PC-9 (cell line): ENCODE data around the gene DRGX. TPM values are rescaled to one million over a fixed set of nuclear protein-coding genes. Genes with fewer than 3 reads are reported as not detected.

Source experiments
- BruUV-seq: library from RNA; stranded (reverse); fragments of 400-500 nt; replicated peaks from 2 replicates; lab custom pipeline; 2021; lab: Mats Ljungman, UMichigan
- CTCF ChIA-PET: fragments of 300-600 bp; sonication (Branson Sonifier 250); formaldehyde crosslinking; loops from one replicate; lab custom pipeline; 2022; ENCODE audit warnings: antibody characterized with exemption; lab: Charles Lee
- POLR2A ChIA-PET: fragments of 300-600 bp; sonication (Branson Sonifier 250); formaldehyde crosslinking; loops from one replicate; lab custom pipeline; 2022; ENCODE audit warnings: antibody characterized with exemption; ENCODE audit not compliant: unreplicated experiment; lab: Charles Lee
- DNase-seq, 2 experiments: peaks; one replicate each; pipeline versions ENCODE4 v3.0.0 to v3.0.0-alpha.2; 2015 to 2022; ENCODE audit warnings: mixed read lengths in 1 of 2
- H2AFZ ChIP-seq: fragments of 200-600 bp; sonication (generic); 2 replicates; pipeline ENCODE4 v1.8.1; 2017; ENCODE audit warnings: antibody characterized with exemption
- H3F3A ChIP-seq: fragments of 200-600 bp; sonication (generic); 2 replicates; pipeline ENCODE4 v1.8.1; 2017; ENCODE audit warnings: antibody characterized with exemption, mild to moderate bottlenecking, low read depth; ENCODE audit not compliant: insufficient read depth
- H3K27ac ChIP-seq: fragments of 200-600 bp; sonication (generic); 2 replicates; pipeline ENCODE4 v1.6.1; 2016; ENCODE audit warnings: mixed run types
- H3K27me3 ChIP-seq: fragments of 200-600 bp; sonication (generic); 2 replicates; pipeline ENCODE4 v1.6.1; 2016; ENCODE audit warnings: low read depth, mixed run types; ENCODE audit not compliant: insufficient read depth
- H3K36me3 ChIP-seq: fragments of 200-600 bp; sonication (generic); 2 replicates; pipeline ENCODE4 v1.6.1; 2016; ENCODE audit warnings: low read depth, mixed run types
- H3K4me1 ChIP-seq: fragments of 200-600 bp; sonication (generic); replicated peaks from 2 replicates; pipeline ENCODE4 v1.6.1; 2016; ENCODE audit warnings: mixed run types; ENCODE audit not compliant: insufficient read depth
- H3K4me2 ChIP-seq: fragments of 200-600 bp; sonication (generic); 2 replicates; pipeline ENCODE4 v1.6.1; 2017; ENCODE audit warnings: mixed run types
- H3K4me3 ChIP-seq: fragments of 200-600 bp; sonication (generic); 2 replicates; pipeline ENCODE4 v1.6.1; 2016; ENCODE audit warnings: mixed run types
- H3K79me2 ChIP-seq: fragments of 200-600 bp; sonication (generic); 2 replicates; pipeline ENCODE4 v1.6.1; 2017; ENCODE audit warnings: low read depth, mixed run types
- H3K9me2 ChIP-seq: fragments of 200-600 bp; sonication (generic); 2 replicates; pipeline ENCODE4 v1.8.1; 2017; ENCODE audit warnings: mild to moderate bottlenecking; ENCODE audit not compliant: insufficient read depth
- H3K9me3 ChIP-seq: fragments of 200-600 bp; sonication (generic); 2 replicates; pipeline ENCODE4 v1.8.1; 2016; ENCODE audit warnings: low read depth; ENCODE audit not compliant: insufficient read depth
- H4K20me1 ChIP-seq: fragments of 200-600 bp; sonication (generic); 2 replicates; pipeline ENCODE4 v1.8.1; 2017; ENCODE audit not compliant: insufficient read depth
- EZH2 ChIP-seq: fragments of 200-600 bp; sonication (generic); IDR thresholded peaks from 2 replicates; pipeline ENCODE4 v1.8.0; 2017; ENCODE audit warnings: antibody characterized with exemption, low read depth
- intact Hi-C: fragments of 100-400 bp; cut with micrococcal nuclease; formaldehyde crosslinking; loops from one replicate; pipeline ENCODE4 v1.10.0; 2022; ENCODE audit not compliant: unreplicated experiment
- total RNA-seq: library from RNA; stranded (reverse); gene quantifications from 2 replicates; pipeline ENCODE4 v1.2.3, GENCODE V29; 2021
- TF ChIP-seq, protein P1 (sequence below): fragments of 200-600 bp; sonication (generic); conservative IDR thresholded peaks from 2 replicates; pipeline ENCODE4 v1.6.1; 2017; ENCODE audit warnings: mixed run types, antibody characterized with exemption, mild to moderate bottlenecking, moderate library complexity

Gene DRGX
- total RNA-seq, 1 experiment from 2014 or later, result not detected

DNA sequence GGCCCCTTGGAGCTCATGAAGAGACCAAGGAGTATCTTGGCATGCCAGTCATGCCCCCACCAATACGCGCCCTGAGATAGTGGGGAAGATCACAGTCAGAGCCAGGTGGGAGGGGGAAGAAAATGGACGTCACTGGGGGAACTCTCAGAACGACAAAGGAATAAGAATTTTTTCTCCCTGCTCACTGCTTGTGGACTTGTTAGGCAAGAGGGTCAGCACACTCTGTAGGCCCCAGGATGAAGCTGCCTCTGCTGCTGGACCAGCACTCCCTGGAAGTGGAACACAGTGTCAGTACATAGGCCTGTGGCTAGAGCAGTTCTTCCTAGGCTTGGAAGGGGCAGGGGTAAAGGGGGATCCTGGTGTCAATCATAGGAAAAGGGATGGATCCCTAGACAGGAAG lies 46.5 kb downstream of the DRGX start:
- POLR2A ChIA-PET, result no interaction called here
- TF ChIP-seq, protein P1, sequence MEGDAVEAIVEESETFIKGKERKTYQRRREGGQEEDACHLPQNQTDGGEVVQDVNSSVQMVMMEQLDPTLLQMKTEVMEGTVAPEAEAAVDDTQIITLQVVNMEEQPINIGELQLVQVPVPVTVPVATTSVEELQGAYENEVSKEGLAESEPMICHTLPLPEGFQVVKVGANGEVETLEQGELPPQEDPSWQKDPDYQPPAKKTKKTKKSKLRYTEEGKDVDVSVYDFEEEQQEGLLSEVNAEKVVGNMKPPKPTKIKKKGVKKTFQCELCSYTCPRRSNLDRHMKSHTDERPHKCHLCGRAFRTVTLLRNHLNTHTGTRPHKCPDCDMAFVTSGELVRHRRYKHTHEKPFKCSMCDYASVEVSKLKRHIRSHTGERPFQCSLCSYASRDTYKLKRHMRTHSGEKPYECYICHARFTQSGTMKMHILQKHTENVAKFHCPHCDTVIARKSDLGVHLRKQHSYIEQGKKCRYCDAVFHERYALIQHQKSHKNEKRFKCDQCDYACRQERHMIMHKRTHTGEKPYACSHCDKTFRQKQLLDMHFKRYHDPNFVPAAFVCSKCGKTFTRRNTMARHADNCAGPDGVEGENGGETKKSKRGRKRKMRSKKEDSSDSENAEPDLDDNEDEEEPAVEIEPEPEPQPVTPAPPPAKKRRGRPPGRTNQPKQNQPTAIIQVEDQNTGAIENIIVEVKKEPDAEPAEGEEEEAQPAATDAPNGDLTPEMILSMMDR, result no peak
- TF ChIP-seq EZH2, result no peak
- H3K36me3 ChIP-seq, result no peaks in the 10 kb centered on the region
- H4K20me1 ChIP-seq, result no peaks in the 10 kb centered on the region; the same call in 1 of the 2 replicates
- peaks cover 27% of the 10 kb centered on the region; the same call in 1 of the 2 replicates for H3K27me3 ChIP-seq
- H3K9me2 ChIP-seq, result no peaks in the 10 kb centered on the region
- no peak overlapping the region for H3K4me3 ChIP-seq
- no peaks in the 10 kb centered on the region for H3K9me3 ChIP-seq
- no TSS peak for BruUV-seq
- no peak overlapping the region for H3K4me2 ChIP-seq
- CTCF ChIA-PET, result no interaction called here
- intact Hi-C loops, result no loop called here
- DNase-seq, result no peak
- H3K4me1 ChIP-seq, result no peaks in the 10 kb centered on the region
- no peaks in the 10 kb centered on the region for H3K79me2 ChIP-seq
- no peak overlapping the region for H3K27ac ChIP-seq
- H2AFZ ChIP-seq, result no peak overlapping the region
- no peaks in the 10 kb centered on the region for H3F3A ChIP-seq

DNA sequence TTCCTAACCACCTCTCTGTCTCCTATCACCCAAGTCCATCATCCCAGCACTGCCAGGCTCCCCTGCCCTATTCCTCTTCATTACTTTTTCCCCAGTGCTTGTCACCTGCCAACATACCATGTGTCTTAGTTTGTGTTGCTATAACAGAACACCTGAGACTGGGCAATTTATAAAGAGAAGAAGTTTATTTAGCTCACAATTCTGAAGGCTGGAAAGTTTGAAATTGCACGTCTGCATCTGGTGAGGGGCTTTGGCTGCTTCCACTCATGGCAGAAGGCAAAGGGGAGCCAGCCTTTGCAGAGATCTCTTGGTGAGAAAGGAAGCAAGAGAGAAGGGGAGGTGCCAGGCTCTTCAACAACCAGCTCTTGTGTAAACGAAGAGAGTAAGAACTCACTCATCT lies 47.3 kb downstream of the DRGX start:
- no peaks in the 10 kb centered on the region for H3K9me3 ChIP-seq
- no peak overlapping the region for H3K4me2 ChIP-seq
- BruUV-seq, result no TSS peak
- H3K36me3 ChIP-seq, result no peaks in the 10 kb centered on the region
- CTCF ChIA-PET, result no interaction called here
- DNase-seq, result no peak
- intact Hi-C loops, result no loop called here
- H3K79me2 ChIP-seq, result no peaks in the 10 kb centered on the region
- peaks cover 25% of the 10 kb centered on the region; the same call in 1 of the 2 replicates for H3K27me3 ChIP-seq
- no peak overlapping the region for H3K27ac ChIP-seq
- H3F3A ChIP-seq, result no peaks in the 10 kb centered on the region
- H2AFZ ChIP-seq, result no peak overlapping the region
- POLR2A ChIA-PET, result no interaction called here
- no peaks in the 10 kb centered on the region for H3K4me1 ChIP-seq
- no peaks in the 10 kb centered on the region; the same call in 1 of the 2 replicates for H4K20me1 ChIP-seq
- H3K9me2 ChIP-seq, result no peaks in the 10 kb centered on the region
- TF ChIP-seq, protein P1, result no peak
- no peak for TF ChIP-seq EZH2
- H3K4me3 ChIP-seq, result no peak overlapping the region

DNA sequence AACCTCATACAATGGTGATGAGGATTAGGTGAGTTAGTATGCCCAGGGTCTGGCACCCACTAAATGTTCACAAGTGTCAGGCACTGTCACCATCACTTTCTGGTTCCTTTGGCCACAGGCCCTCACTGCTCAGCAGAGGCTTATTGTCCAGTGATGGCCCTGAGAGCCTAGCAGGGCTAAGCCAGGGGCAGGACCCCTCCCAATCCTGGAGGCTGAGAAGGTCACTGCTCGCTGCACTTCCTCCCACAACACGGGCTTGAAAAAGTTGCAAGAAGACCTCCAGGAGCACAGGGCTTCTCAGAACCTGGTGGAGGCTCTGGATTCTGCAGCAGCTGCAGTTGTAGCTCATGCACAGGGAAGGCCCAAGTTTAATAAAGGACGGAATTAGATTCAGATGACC lies 48.1 kb downstream of the DRGX start:
- intact Hi-C loops, result no loop called here
- H3K9me2 ChIP-seq, result no peaks in the 10 kb centered on the region
- TF ChIP-seq, protein P1, result no peak
- no peak for TF ChIP-seq EZH2
- no peak overlapping the region for H2AFZ ChIP-seq
- H3K27ac ChIP-seq, result no peak overlapping the region
- CTCF ChIA-PET, result interaction anchor here (0.6 kb wide), 1 partner anchor 61 kb away, joined by 3 read pairs; no protein-coding TSS in a partner anchor
- H3K4me2 ChIP-seq, result no peak overlapping the region
- no peak overlapping the region for H3K4me3 ChIP-seq
- H3K9me3 ChIP-seq, result no peaks in the 10 kb centered on the region
- H3K36me3 ChIP-seq, result no peaks in the 10 kb centered on the region
- H3F3A ChIP-seq, result no peaks in the 10 kb centered on the region
- DNase-seq, result no peak
- no peaks in the 10 kb centered on the region for H3K4me1 ChIP-seq
- H3K79me2 ChIP-seq, result no peaks in the 10 kb centered on the region
- H4K20me1 ChIP-seq, result no peaks in the 10 kb centered on the region; the same call in 1 of the 2 replicates
- no TSS peak for BruUV-seq
- peaks cover 27% of the 10 kb centered on the region; the same call in 1 of the 2 replicates for H3K27me3 ChIP-seq
- POLR2A ChIA-PET, result no interaction called here
